Sigmoid colon (tissue), 7 donors: ENCODE data around the gene CAPN10. TPM values are rescaled to one million over a fixed set of nuclear protein-coding genes. Genes with fewer than 3 reads are reported as not detected.

Source experiments
- DNase-seq: peaks from one replicate; pipeline ENCODE4 v3.0.0-alpha.2; 2019
- H3K27ac ChIP-seq, 4 donors: fragments of 200-600 bp; sonication (generic); one replicate each; pipeline ENCODE4 v1.5.1; 2016 to 2019; ENCODE audit warnings: mild to moderate bottlenecking in 1 of 4
- H3K27me3 ChIP-seq, 3 donors: fragments of 200-600 bp; sonication (generic); one replicate each; pipeline ENCODE4 v1.5.1; 2019; ENCODE audit warnings: mild to moderate bottlenecking in 1 of 3
- H3K36me3 ChIP-seq, 4 donors: fragments of 200-600 bp; sonication (generic); one replicate each; pipeline ENCODE4 v1.5.1; 2016 to 2019
- H3K4me1 ChIP-seq, 4 donors: fragments of 200-600 bp; sonication (generic); one replicate each; pipeline ENCODE4 v1.5.1; 2017 to 2019
- H3K4me3 ChIP-seq, 4 donors: fragments of 200-600 bp; sonication (generic); one replicate each; pipeline ENCODE4 v1.5.1; 2017 to 2019; ENCODE audit warnings: mild to moderate bottlenecking in 2 of 4, moderate library complexity in 1 of 4
- H3K9me3 ChIP-seq, 4 donors: fragments of 200-600 bp in 3 of 4; sonication (generic) in 3 of 4; one replicate each; pipeline versions ENCODE4 v1.5.1 to v1.6.1; 2013 to 2019
- EP300 ChIP-seq, 4 donors: sonication (generic); formaldehyde crosslinking; IDR thresholded peaks; one replicate each; pipeline ENCODE4 v1.6.1; 2017; ENCODE audit warnings: antibody characterized with exemption in 4 of 4
- POLR2A ChIP-seq, 2 donors: fragments of 450-650 bp; IDR thresholded peaks; one replicate each; pipeline ENCODE4 v1.6.1; 2016; ENCODE audit warnings: antibody characterized with exemption in 2 of 2, mild to moderate bottlenecking in 2 of 2, moderate library complexity in 2 of 2
- POLR2AphosphoS5 ChIP-seq, 4 donors: sonication (generic); formaldehyde crosslinking; IDR thresholded peaks; one replicate each; pipeline ENCODE4 v1.6.1; 2017; ENCODE audit warnings: antibody characterized with exemption in 4 of 4
- WGBS, 2 donors: extraction: QIAGEN DNeasy Blood & Tissue Kit; methylation state at CpG; one replicate each; pipeline ENCODE4 v1.1.7; 2013; 5-methylcytosine and 5-hydroxymethylcytosine counted together
- intact Hi-C: fragments of 100-400 bp; cut with DNase I; formaldehyde crosslinking; loops from one replicate; pipeline ENCODE4 v1.15.1; 2023
- polyA plus RNA-seq, 3 donors: library from polyadenylated mRNA; stranded (reverse); fragments of 200-250 nt; gene quantifications; one replicate each; pipeline ENCODE4 v1.2.3, GENCODE V29; 2013
- total RNA-seq, 4 donors: library from RNA; depleted of rRNA; stranded (reverse); fragments of >200 nt; gene quantifications; one replicate each; pipeline ENCODE4 v1.1.0, GENCODE V29; 2016
- TF ChIP-seq, protein P1 (sequence below), 4 experiments: fragments of 450-650 bp in 3 of 4; fragments of 200-600 bp in 1 of 4; IDR thresholded peaks; one replicate each; pipeline ENCODE4 v1.5.1; 2016 to 2019; ENCODE audit warnings: antibody characterized with exemption in 4 of 4, mild to moderate bottlenecking in 3 of 4, moderate library complexity in 2 of 4
- donor health status: healthy with polysubstance abuse.
- donor health status: Bipolar disorder and iron deficiency.
- donor health status: healthy.

CAPN10 gene
- total and polyA plus RNA-seq, 7 donors, result 10.5 to 33.0 (median 16.4) TPM

DNA sequence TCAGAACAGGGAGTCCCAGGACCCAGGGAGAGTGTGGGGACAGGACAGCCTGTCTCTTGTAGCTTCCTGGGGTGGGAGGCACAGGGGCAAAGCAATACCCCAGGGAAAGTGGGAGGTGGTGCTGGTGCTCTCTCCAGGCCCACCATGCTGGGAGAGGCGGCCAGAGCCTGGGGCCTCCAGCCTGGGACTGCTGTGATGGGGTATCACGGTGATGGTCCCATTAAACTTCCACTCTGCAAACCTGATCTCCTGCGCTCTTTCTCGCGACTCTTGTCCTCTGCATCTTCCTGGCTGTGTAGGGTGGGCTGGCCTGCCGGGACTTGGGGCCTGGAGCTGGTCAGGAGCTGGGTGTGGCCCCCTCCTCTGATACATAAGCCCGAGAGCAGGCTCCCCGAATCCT, 8.0 kb upstream of the CAPN10 start:
- 88 to 95% methylated on average over 8 of the region's 8 CpGs for WGBS, 2 donors
- Histone ChIP-seq H3K4me3 (no peak overlapping the region), H3K27ac (peak overlapping the region in 1 of 4 donors; percentile 40), H3K27me3 (no peaks in the 10 kb centered on the region), H3K9me3 (no peaks in the 10 kb centered on the region), H3K4me1 (peaks cover 0 to 16% (median 13%) of the 10 kb centered on the region in 4 donors), H3K36me3 (peaks cover 8 to 53% (median 33%) of the 10 kb centered on the region in 4 donors)
- no peak for DNase-seq
- intact Hi-C loops, result no loop called here
- TF ChIP-seq, protein P1, sequence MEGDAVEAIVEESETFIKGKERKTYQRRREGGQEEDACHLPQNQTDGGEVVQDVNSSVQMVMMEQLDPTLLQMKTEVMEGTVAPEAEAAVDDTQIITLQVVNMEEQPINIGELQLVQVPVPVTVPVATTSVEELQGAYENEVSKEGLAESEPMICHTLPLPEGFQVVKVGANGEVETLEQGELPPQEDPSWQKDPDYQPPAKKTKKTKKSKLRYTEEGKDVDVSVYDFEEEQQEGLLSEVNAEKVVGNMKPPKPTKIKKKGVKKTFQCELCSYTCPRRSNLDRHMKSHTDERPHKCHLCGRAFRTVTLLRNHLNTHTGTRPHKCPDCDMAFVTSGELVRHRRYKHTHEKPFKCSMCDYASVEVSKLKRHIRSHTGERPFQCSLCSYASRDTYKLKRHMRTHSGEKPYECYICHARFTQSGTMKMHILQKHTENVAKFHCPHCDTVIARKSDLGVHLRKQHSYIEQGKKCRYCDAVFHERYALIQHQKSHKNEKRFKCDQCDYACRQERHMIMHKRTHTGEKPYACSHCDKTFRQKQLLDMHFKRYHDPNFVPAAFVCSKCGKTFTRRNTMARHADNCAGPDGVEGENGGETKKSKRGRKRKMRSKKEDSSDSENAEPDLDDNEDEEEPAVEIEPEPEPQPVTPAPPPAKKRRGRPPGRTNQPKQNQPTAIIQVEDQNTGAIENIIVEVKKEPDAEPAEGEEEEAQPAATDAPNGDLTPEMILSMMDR (IDR thresholded peaks at IDR 0.05), result no peak
- TF ChIP-seq EP300 (IDR thresholded peaks at IDR 0.05), result no peak
- TF ChIP-seq POLR2AphosphoS5 (IDR thresholded peaks at IDR 0.05), result no peak
- no peak for TF ChIP-seq POLR2A (IDR thresholded peaks at IDR 0.05)

DNA sequence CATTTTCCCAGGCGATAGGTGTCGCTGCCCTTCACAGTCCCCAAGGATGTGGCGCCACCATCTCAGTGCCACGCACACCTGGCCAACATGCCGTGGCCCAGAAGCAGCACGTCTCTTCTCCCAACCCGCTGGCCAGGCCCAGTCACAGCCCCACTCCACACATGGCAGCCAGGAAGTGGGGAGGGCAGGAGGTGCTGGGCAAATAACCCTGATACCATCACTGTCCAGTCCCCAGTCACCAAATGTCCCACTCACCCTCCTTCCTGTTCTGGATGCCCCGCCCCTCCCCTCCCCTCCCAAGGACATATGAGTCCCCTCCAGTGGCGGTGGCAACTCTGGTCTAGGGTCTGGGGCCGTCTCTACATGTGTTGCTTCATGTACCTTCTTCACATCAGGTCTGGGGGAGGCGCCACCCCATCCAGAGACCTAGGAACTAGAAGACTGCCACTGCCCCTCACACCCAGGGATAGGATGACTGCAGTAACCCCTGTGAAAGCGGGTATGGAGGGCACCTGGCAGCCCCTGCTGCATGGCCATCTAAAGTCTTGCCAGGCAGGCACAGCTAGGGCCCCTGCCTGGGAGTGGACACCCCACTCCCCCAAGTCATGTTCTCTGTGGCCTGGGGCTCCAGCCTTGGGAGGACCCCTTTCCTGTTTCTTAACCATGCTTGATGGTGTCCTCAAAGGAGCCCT, 7.3 kb upstream of the CAPN10 start:
- intact Hi-C loops, result no loop called here
- TF ChIP-seq POLR2AphosphoS5 (IDR thresholded peaks at IDR 0.05) (no peak), EP300 (IDR thresholded peaks at IDR 0.05) (no peak), POLR2A (IDR thresholded peaks at IDR 0.05) (no peak)
- TF ChIP-seq, protein P1 (IDR thresholded peaks at IDR 0.05), result no peak
- Histone ChIP-seq H3K27ac (peak overlapping the region; percentile 40 to 69 (median 67)), H3K9me3 (no peaks in the 10 kb centered on the region), H3K27me3 (no peaks in the 10 kb centered on the region), H3K4me1 (peaks cover 0 to 23% (median 15%) of the 10 kb centered on the region in 4 donors), H3K36me3 (peaks cover 8 to 46% (median 33%) of the 10 kb centered on the region in 4 donors), H3K4me3 (no peak overlapping the region)
- 89 to 92% methylated on average over 12 of the region's 12 CpGs for WGBS, 2 donors
- no peak for DNase-seq

DNA sequence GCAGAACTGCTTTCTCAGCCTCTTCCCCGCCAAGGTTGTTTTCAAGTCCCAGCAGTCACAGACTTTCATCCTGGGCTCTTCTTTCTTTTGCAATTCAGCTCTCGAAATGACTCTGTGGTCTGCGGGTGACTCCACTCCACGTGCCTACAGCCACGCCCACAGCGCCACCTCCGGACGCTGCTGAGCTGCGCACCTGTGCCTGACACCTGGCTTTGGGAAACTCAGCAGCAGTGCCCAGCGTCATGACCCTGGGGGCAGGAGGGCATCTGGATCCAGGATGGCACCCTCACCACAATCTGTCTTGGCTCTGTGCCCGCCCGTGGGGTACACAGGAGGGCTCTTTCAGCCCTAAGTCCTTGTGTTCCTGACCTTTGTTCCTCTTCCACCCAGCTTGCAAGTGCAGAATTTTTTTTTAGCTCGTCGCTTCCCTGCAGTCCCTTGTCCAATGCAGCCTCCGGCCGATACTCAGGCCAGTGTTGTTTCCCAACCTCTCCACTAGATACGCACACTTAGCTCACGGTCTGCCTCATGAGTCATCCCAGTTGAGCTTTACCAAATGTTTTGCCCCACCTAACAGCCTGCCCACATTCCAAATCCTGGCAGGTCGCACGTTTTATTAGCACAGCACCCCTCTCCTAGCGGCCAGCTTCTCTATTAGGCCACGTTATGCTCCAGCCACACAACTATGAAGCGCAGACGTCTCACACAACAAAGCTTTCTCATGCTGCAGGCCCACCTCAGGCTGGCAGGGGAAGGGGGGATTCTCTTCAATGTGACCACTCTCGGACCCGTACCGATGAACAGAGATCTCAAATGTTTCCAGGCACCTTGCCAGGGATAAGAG, 6.5 kb upstream of the CAPN10 start:
- TF ChIP-seq POLR2A (IDR thresholded peaks at IDR 0.05) (no peak), POLR2AphosphoS5 (IDR thresholded peaks at IDR 0.05) (peak in 2 of 4 donors; percentile 41 to 55)
- Histone ChIP-seq H3K9me3 (no peaks in the 10 kb centered on the region), H3K4me3 (no peak overlapping the region), H3K4me1 (peaks cover 0 to 31% (median 23%) of the 10 kb centered on the region in 4 donors), H3K27me3 (no peaks in the 10 kb centered on the region), H3K27ac (peak overlapping the region; percentile 40 to 69 (median 67)), H3K36me3 (peaks cover 8 to 38% (median 27%) of the 10 kb centered on the region in 4 donors)
- WGBS, 2 donors, result 35 to 60% methylated on average over 27 of the region's 27 CpGs
- peak; percentile 88 for DNase-seq
- intact Hi-C loops, result no loop called here

DNA sequence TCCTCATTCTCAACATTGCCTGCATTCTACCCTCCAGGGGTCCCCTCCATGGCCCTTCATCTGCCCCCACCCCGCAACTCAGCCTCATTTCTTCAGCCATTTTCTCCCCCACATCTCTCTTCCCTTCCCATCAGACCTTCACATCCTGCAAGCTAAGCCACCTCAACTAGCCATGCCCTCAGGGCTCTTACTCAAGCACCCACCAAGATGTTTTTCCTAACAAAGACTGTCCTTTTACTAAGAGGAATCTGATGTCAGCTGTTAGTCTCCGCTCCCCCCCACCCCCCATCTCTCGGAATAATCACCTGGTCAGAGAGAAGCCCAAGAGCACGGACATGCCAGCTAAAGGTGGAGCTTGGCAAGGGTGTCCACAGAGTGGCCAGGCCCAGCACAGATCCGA, 4.7 kb upstream of the CAPN10 start:
- H3K27me3 ChIP-seq, result no peaks in the 10 kb centered on the region
- H3K4me3 ChIP-seq, result no peak overlapping the region
- peaks cover 0 to 41% (median 31%) of the 10 kb centered on the region in 4 donors for H3K4me1 ChIP-seq
- 97% methylated on average over 5 of the region's 5 CpGs for WGBS, 2 donors
- no peaks in the 10 kb centered on the region for H3K9me3 ChIP-seq
- H3K27ac ChIP-seq, result no peak overlapping the region
- peaks cover 5 to 21% (median 13%) of the 10 kb centered on the region in 4 donors for H3K36me3 ChIP-seq
- DNase-seq, result no peak
- no peak for TF ChIP-seq POLR2AphosphoS5 (IDR thresholded peaks at IDR 0.05)
- TF ChIP-seq, protein P1 (IDR thresholded peaks at IDR 0.05), result no peak
- TF ChIP-seq POLR2A (IDR thresholded peaks at IDR 0.05), result no peak
- TF ChIP-seq EP300 (IDR thresholded peaks at IDR 0.05), result no peak
- intact Hi-C loops, result no loop called here

DNA sequence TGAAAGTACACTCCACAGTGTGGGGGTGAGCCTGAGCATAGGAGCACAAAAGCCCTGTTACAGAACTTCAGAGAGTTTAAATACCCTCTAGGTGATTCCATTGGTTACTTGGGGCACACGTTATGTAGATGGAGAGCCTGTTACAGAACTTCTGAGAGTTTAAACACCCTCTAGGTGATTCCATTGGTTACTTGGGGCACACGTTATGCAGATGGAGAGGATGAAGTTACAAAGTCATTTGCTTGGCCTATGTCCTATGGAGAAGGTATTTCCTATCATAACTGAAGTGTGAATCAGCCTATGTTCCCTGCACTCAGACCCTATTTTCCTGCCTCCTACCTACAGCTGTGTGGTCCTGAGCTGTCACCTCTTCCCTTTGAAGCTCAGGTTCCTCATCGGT, 3.8 kb upstream of the CAPN10 start:
- no peaks in the 10 kb centered on the region for H3K9me3 ChIP-seq
- WGBS, 2 donors, result 90 to 92% methylated on average over 3 of the region's 3 CpGs
- no peak for TF ChIP-seq EP300 (IDR thresholded peaks at IDR 0.05)
- peaks cover 0 to 11% (median 5%) of the 10 kb centered on the region in 4 donors for H3K36me3 ChIP-seq
- H3K27ac ChIP-seq, result no peak overlapping the region
- no peak overlapping the region for H3K4me3 ChIP-seq
- H3K4me1 ChIP-seq, result peaks cover 0 to 50% (median 38%) of the 10 kb centered on the region in 4 donors
- no peaks in the 10 kb centered on the region for H3K27me3 ChIP-seq
- DNase-seq, result no peak
- intact Hi-C loops, result no loop called here
